Measurements from ENCODE around the gene CCDC120.

CCDC120 gene

DNA sequence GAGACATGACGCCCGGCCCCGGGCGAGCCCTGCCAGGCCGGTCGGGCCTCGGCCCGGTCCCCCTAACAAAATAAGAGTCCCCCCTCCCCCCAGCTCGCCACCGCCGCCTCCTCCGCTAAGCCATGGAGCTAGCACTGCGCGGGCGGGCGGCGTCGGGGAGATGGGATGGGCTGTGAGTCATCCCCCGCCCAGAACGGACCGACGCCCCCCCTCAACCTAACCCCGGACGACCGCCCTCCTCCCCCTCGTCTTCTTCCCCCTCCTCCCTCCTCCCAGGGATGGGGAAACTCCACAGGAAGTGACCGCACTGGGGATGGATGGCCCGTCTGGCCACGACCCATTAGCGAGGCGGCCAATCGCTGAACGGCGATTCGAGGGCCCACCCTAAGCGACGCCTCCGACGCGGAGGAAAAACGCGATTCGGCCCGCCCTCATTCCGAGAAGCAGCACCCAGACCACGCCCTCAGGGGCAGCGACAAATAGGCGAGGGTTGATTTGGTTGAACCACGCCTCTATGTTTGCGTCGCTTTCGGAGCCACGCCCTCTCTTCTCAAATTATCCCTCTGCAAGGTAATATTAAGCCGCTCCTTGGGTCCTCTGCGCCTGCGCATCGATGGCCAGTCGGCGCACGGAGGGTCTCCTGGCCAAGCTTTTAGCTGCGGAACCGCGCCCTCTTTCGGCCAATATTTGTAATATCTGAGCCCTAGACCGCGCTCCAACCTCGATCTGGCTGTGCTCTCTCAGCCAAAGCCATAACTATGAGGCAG is 15.4 kb upstream of the CCDC120 start, which contains the start of gene TFE3:
TSS of gene TFE3 (minus strand) at position 138 of the 767 bp plus-strand sequence. CDS start at position 7, 131 bp downstream.
- peak; percentile 67 for TF ChIP-seq CTCF (IDR thresholded peaks at IDR 0.05)

GRCh38 chrX:49043987-49044281 is 14.9 kb upstream of the CCDC120 start:
- Histone ChIP-seq H3K4me3 (ENCODE audit: low read depth in 1 of 2, low read length in 1 of 2) (peak overlapping the region; percentile 57 to 61), H3K27ac (peak overlapping the region; percentile 98), H3K4me1 (ENCODE audit: control insufficient read depth in 1 of 2, insufficient read depth in 1 of 2, low read depth in 1 of 2, low read length in 1 of 2) (peaks cover 24 to 40% of the 10 kb centered on the region in 2 experiments), H3K36me3 (peaks cover 12% of the 10 kb centered on the region), H3K9me3 (no peaks in the 10 kb centered on the region), H3K27me3 (no peaks in the 10 kb centered on the region)
- no peak for TF ChIP-seq CTCF (IDR thresholded peaks at IDR 0.05)

More for the DNA sequence above, 15.4 kb upstream of the CCDC120 start, which contains the start of gene TFE3:
- no peaks in the 10 kb centered on the region for H3K27me3 ChIP-seq
- H3K9me3 ChIP-seq, result no peaks in the 10 kb centered on the region
- peak within 1 kb of the TSS; percentile 98 for H3K27ac ChIP-seq
- H3K36me3 ChIP-seq, result peaks cover 17% of the 10 kb centered on the region
- H3K4me3 ChIP-seq (ENCODE audit: low read depth in 1 of 2, low read length in 1 of 2), result peak within 1 kb of the TSS; percentile 71 to 93
- H3K4me1 ChIP-seq (ENCODE audit: control insufficient read depth in 1 of 2, insufficient read depth in 1 of 2, low read depth in 1 of 2, low read length in 1 of 2), result peaks cover 28 to 45% of the 10 kb centered on the region in 2 experiments

- Histone ChIP-seq H3K27me3 (no peaks in the 10 kb centered on the region), H3K36me3 (no peaks in the 10 kb centered on the region), H3K4me3 (ENCODE audit: low read depth in 1 of 2, low read length in 1 of 2) (peak overlapping the region; percentile 55 to 66), H3K4me1 (ENCODE audit: control insufficient read depth in 1 of 2, insufficient read depth in 1 of 2, low read depth in 1 of 2, low read length in 1 of 2) (no peaks in the 10 kb centered on the region), H3K27ac (peak overlapping the region; percentile 89), H3K9me3 (no peaks in the 10 kb centered on the region)
- TF ChIP-seq CTCF (IDR thresholded peaks at IDR 0.05), result no peak
Measured at GRCh38 chrX:49053223-49054072, 5.4 kb upstream of the CCDC120 start.

DNA sequence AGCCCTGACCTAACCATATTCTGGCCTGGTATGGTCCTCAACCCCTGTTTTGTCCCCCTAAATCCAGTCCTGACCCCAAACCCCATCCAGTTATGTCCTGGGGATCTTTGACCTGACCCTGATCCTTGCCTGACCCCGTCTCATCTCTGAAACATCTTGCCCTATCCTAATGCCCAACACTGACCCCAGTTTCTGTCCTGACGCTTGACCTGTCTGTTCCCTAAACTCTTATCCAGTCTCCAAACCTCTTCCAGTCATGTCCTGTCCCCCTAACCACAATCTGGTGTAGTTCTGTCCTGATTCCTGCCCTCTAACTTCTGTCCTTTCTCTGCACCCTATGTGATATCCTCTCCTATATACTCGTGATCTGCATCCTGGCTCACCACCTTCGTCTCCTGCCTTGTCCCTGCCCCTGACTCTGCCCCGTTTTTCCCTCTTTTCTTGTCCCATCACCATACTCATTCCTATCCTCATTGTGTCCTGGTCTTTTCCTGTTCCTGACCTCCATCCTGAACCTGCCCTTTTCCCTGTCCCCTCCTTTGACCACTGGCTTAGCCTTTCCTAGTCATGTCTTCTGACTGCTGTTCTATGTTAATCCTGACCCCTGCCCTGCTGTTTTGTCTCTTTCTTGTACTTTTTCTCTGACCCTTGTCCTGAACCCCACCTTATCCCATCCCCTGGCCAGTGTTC is 4.6 kb upstream of the CCDC120 start:
- TF ChIP-seq CTCF (IDR thresholded peaks at IDR 0.05), result no peak
- Histone ChIP-seq H3K27me3 (no peaks in the 10 kb centered on the region), H3K27ac (peak overlapping the region; percentile 89), H3K4me3 (ENCODE audit: low read depth in 1 of 2, low read length in 1 of 2) (peak overlapping the region; percentile 55 to 66), H3K36me3 (no peaks in the 10 kb centered on the region), H3K4me1 (ENCODE audit: control insufficient read depth in 1 of 2, insufficient read depth in 1 of 2, low read depth in 1 of 2, low read length in 1 of 2) (no peaks in the 10 kb centered on the region), H3K9me3 (no peaks in the 10 kb centered on the region)

DNA sequence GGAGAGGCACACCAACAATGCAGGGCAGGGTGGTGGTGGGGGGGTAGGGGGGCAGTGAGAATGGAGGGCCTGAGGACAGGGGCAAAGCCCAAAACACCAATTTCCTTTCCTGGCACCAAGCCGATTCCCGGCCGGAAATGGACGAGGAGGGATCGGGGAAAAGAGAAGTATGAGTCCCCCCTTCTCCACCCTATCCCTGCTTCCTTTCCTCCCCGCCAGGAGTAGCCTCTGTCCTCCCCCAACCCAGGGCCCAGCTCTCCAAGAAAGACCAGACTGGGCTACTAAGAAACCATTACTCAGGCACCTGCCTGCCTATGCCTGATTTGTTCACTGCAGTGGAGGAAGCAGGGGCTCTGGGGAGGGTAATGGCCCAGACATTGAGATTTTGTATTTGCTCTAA is 402 bp downstream of the CCDC120 start:
- H3K27ac ChIP-seq, result no peak overlapping the region
- no peaks in the 10 kb centered on the region for H3K27me3 ChIP-seq
- H3K4me1 ChIP-seq (ENCODE audit: control insufficient read depth in 1 of 2, insufficient read depth in 1 of 2, low read depth in 1 of 2, low read length in 1 of 2), result no peaks in the 10 kb centered on the region
- no peaks in the 10 kb centered on the region for H3K9me3 ChIP-seq
- no peak for TF ChIP-seq CTCF (IDR thresholded peaks at IDR 0.05)
- no peaks in the 10 kb centered on the region for H3K36me3 ChIP-seq
- H3K4me3 ChIP-seq (ENCODE audit: low read depth in 1 of 2, low read length in 1 of 2), result no peak overlapping the region
